HFF-Myc (cell line): ENCODE results near the gene GADD45A.

Experiments used
- DNase-seq: peaks from one replicate; pipeline ENCODE4 v3.0.0-alpha.2; 2011; ENCODE audit warnings: low read depth; ENCODE audit errors: extremely low read depth
- H3K4me3 ChIP-seq: replicated peaks from 2 replicates; pipeline ENCODE4 v1.5.1; 2011; ENCODE audit warnings: low read depth, mild to moderate bottlenecking, control low read depth, low read length
- CTCF ChIP-seq: IDR thresholded peaks from 2 replicates; pipeline ENCODE4 v1.5.1; 2012; ENCODE audit warnings: mild to moderate bottlenecking, low read depth, low read length, control low read depth; ENCODE audit errors: missing control alignments

GADD45A gene

GRCh38 chr1:67646145-67647035 lies 38.6 kb upstream of the GADD45A start:
- TF ChIP-seq CTCF, result no peak
- no peak overlapping the region for H3K4me3 ChIP-seq
- peak; percentile 37 for DNase-seq

DNA sequence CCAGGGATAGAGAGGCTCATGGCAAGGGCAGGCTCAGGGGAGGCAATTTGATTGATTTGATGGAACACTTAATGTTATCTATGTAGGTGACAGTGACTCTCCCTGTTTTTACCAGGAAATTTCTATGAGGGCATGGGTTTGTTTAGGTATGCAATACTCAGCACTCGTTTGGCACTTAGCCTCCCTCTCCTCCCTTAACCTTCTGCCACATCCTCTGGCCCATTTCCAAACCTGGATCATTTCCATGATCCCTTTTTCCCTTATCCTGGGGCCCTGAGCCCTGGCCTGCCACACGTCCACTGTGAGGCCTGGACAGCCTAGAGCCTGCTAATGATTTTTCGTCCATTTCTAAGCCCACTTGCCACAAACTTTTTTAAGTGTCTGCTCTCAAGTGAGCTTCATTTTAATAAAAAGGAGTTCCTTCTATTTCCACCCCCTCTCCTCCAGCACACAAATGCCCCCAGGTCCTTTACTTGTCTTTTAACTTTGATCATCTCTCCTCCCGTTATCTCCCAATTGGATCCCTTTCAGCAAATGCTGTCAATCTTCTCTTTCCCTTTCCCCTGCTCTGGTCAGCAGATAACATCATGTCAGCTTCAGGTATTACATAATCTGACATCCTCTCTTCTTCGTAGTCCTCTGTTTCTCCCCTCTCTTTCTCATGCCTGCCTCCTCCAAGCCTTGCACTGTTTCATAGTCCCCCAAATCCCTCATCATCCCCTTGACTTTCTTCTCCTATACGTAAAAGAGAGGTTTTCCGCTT lies 37.8 kb upstream of the GADD45A start:
- no peak for TF ChIP-seq CTCF
- no peak overlapping the region for H3K4me3 ChIP-seq
- DNase-seq, result no peak

DNA sequence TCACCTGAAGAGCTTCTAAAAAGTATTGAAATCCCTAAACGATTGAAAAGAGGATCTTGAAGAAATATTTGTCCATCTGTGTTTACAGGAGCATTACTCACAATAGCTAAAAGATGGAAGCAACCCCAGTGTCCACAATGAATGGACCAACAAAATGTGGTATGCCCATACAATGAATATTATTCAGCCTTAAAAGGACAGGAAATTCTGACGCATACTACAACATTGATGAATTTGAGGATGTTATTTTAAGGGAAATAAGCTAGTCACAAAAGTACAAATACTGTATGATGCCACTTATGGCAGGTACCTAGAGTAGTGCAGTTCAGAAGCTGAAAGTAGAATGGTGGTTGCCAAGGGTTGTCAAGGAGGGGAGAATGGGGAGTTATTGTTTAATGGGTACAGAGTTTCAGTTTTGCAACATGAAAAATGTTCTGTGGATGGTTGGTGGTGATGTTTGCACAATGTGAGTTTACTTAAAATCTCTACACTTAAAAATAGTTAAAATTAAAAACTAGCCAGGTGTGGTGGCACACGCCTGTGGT lies 37.1 kb upstream of the GADD45A start:
- H3K4me3 ChIP-seq, result no peak overlapping the region
- DNase-seq, result no peak
- TF ChIP-seq CTCF, result no peak

GRCh38 chr1:67648582-67649326 lies 36.2 kb upstream of the GADD45A start:
- no peak for DNase-seq
- no peak for TF ChIP-seq CTCF
- H3K4me3 ChIP-seq, result no peak overlapping the region

DNA sequence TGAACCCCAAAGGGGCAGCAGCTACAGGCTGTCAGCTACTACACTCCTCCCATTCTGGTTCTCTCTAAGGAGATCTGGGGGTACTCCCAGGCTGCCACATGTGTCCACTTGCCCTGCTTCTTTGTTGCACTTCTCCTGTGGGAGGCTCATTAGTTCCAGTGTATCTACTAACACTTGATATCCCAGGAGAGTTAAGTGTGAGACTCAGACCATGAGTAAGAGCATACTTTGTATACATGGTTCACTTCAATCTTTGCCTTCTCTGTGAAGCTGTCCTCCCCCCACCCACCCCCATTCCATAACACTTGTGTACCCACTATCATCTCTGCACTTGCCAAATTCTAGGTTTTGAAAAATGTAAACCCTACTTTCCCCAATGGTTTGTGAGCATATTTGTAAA lies 34.9 kb upstream of the GADD45A start:
- no peak overlapping the region for H3K4me3 ChIP-seq
- no peak for TF ChIP-seq CTCF
- DNase-seq, result no peak

DNA sequence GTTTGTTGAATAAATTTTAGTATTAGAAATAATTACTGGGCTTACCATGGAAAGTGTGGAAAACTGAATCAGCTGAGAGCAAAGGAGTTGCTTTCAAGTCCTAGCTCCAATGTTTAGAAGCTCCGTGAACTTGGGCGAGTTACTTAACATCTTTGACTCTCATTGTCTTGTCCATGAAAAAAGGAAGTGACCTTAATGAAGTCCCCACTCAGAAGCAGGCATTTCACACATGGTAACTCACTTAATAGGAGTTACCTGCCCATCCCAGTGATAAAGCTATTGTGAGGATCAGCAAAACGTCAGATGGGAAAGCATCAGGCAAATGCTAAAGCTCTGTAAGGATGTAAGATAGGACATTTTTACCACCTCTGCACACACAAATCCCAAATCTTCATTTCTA lies 34.0 kb upstream of the GADD45A start:
- no peak overlapping the region for H3K4me3 ChIP-seq
- no peak for TF ChIP-seq CTCF
- DNase-seq, result no peak
